GM21619 (cell line): ENCODE data around the gene EPS15.
A peak's percentile ranks its signal among the peaks of the same experiment; 100 is the strongest.
"Not testable (repeated sequence)": the region's sequence is repeated elsewhere in the genome, so short reads cannot be mapped to it uniquely, and the experiment has no call there.

ENCODE experiments used
- ATAC-seq: cut with Tn5 transposase; IDR thresholded peaks from one replicate; pipeline ENCODE4 v1.9.1; 2021; ENCODE audit not compliant: unreplicated experiment

EPS15 gene

DNA sequence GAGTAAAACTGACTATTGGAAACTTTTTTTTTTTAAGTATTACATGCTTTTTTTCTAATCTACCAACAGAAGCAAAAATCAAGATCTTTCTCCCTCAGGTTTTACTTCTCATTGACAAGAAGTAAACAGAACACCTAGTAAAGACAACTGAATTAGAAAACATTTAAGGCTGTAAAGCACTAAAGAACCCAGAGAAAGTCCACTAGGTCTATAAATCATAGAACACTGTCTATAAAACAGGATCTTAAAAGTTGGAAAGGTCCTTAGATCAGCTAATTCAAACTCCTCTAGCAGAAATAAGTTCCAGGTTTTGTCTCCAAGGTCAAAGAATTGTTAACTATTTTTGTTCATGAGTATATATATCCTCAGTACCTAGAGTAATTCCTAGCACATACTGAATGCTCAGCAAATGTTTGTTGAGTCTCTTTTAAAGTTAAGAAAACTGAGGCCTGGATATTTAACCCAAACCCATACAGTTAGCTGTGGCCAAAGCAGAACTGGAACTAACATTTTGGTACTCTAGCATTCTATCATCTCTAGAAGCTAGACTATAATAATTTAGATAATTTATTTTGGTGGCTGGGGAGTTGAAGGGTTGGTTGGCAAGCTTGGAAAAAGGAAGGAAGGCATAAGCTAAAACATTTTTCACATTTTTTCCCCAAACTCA, 3.0 kb downstream of the EPS15 start:
- no peak for ATAC-seq

DNA sequence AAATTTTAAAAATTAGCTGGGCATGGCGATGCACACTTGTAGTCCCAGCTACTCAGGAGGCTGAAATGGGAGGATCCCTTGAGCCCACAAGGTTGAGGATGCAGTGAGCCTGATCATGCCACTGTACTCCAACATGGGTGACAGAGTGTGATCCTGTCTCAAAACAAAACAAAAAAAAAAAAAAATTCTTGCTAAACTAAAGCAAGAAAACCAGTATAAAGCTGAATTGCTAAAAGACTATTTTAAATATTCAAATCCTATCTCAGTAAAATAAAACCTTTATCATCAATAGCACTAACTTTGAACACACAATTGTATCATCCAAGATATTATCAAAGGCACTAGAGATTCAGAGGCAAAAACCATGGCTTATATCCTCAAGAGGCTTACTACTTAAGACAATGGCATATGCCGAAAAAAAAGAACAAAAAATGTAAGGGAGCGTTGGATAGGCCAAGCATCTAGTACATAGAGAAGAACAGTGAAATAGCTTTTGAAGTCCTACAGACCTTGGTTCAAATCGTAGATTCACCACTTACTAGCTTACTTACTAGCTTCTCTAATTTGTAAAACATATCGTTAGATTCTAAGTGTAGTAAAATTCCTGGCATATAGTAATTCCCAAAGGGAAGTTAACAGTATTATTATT, 3.6 kb downstream of the EPS15 start:
- ATAC-seq, result no peak

DNA sequence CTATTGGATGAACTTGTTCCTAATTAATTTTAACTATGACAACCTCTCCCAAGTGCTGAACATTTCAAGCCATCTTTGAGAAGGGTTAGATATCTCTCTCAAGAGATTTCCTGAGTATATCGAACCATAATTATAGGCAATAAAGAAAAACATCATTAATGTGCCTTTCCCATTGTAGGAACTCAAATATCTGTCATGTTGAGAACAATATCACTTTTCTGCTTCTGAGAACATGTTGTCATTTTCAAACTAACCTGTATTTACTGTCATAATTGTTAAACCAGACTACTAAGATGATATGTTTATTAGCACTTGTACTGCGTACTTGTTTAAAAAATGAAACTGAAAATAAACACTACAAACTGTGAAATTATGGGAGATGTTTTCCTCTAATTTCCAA, 4.3 kb downstream of the EPS15 start:
- no peak for ATAC-seq

DNA sequence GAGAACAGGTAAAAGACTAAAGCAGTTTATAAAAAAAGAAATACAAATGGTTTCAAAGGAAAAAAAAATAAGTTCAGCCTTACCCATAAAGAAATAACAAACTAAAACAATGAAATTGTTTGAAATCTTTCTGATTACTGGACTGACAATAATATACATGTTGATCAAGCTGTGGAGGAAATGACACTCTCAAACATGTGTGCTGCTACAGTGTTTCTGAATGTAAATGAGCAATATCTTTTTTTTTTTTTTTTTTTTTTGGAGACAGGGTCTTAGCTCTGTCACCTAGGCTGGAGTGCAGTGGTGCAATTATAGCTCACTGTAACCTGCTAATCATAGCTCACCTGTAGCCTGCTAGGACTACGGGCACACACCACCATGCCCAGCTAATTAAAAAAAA, 6.5 kb downstream of the EPS15 start:
- no peak for ATAC-seq

DNA sequence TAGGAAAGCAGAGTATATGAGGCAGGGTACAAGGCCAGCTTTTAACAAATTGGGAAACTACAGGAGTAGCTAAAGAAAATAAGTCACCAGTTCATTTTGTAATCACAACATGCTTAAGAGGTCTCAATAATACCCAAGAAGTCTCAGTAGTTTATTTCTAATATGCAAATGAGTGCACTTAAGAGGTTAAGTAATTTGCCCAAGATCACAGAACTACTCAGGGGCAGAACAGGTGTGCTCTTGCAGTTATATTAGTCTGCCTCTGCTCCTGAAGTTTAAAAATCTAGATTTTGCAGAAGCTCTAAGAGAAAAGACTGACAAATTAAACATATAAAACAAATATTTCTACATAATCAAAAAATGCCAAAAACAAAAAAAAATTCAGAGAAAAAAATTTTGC, 6.9 kb downstream of the EPS15 start:
- peak; percentile 39 for ATAC-seq

DNA sequence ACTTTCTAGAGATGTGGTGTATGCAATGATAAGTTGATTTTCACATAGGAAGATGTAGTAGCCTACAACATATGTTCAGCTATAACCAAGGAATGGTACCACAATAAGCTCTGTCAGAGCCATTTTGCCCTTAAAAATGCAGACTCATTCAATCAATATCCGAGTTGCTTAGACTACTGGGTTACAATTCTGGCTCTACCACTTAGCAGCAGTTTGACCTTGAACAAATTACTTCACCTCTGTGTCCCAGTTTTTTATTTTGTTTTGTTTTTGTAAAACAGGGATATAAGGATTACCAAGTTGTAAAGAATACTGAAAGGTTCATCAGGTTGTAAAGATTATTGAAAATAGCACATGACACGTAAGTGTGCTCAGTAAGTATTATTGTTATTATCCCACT, 9.3 kb downstream of the EPS15 start:
- ATAC-seq, result no peak

DNA sequence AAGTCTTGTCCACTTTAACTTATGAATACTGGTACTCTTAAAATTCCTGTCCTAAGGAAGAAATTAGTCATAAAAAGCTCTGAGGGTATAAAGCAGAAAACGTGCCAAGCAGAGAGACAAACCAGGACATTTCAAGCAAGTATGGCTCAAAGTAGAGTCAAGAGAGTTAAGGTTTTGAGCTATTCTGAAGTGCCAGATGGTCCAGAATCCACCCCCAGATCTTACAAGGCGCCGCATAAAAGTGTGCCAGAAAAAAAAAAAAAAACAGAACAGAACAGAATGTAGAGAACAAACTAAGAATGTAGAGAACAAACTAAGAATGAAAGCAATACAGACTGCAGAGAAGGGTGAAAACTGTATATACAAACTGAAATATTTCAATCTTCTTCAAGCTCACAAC, 12.5 kb downstream of the EPS15 start:
- no peak for ATAC-seq

DNA sequence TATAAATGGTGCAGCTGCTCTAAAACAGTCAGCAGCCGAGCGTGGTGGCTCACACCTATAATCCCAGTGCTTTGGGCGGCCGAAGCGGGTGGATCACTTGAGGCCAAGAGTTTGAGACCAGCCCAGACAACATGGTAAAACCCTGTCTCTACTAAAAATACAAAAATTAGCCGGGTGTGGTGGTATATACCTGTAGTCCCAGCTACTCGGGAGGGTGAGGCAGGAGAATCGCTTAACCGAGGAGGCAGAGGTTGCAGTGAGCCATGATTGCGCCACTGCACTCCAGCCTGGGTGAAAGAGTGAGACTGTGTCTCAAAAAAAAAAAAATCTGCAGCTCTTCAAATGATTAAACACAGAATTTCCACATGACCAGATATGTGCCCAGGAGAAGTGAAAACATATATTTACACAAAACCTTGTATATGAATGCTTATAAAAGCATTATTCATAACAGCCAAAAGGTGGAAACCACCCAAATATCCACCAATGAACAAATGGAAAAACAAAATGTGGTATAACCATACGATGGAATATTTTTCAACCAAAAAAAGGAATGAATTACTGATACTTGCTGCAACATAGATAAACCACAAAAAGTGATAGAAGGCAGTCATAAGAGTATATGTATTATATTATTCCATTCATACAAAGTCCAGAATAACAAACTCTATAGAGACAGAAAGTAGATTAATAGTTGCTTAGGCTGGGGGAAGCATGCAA, 14.1 kb downstream of the EPS15 start:
- peak; percentile 39 for ATAC-seq

DNA sequence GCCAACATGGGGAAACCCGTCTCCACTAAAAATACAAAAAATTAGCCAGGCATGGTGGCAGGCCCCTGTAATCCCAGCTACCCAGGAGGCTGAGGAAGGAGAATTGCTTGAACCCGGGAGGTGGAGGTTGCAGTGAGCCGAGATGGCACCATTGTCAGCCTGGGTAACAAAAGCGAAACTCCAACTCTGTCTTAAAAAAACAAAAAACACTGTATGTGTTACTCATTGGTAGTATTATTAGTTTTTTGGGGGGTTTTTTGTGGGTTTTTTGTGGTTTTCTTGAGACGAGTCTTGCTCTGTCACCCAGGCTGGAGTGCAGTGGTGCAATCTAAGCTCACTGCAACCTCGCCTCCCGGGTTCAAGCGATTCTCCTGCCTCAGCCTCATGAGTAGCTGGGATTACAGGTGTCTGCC, 17.8 kb downstream of the EPS15 start:
- ATAC-seq, result peak; percentile 56

DNA sequence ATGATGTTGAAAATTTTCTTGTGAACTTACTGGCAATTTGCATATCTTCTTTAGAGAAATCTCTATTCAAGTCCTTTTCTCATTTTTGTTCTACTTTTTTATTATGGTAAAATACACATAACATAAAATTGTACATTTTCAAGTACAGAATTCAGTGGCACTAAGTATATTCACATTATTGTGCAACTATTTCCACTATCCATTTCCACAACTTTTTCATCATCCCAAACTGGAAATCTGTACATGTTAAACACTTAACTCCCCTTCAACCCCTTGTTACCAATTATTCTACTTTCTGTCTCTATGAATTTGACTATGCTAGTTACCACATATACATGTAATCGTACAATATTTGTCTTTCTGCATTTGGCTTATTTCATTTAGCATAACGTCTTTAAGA, 19.4 kb downstream of the EPS15 start:
- no peak for ATAC-seq

DNA sequence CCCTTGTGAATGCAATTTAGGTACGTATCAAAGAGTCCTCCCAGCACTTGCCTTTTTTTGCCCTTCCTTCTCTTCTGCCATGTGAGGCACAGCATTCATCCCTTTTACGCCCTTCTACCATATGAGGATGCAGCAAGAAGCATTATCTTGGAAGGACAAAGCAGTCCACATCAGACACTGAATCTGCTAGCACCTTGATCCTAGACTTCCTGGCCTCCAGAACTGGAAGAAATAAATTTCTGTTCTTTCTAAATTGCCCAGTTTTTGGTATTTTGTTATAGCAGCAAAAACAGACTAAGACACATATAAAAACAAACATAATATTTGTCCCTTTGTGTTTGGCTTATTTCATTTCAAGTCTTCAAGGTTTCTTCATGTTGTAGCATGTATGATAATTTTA, 20.1 kb downstream of the EPS15 start:
- ATAC-seq, result no peak

DNA sequence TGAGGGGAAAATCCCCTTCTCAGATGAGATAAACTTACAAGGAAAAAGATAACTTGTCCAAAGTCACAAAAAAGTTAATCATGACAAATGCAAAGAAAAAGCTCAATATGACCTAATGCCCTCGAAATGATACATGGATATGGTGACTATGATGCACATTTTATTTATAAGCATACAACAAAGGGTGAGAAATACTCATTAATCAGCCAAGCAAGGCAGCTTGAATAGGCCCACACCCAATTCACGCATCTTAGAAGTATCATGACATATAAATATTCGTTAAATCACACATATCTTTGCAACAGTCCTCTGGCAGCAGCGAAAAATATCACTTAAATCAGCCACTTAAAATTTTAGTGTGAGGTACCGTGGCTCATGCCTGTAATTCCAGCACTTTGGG, 21.7 kb downstream of the EPS15 start:
- ATAC-seq, result no peak

DNA sequence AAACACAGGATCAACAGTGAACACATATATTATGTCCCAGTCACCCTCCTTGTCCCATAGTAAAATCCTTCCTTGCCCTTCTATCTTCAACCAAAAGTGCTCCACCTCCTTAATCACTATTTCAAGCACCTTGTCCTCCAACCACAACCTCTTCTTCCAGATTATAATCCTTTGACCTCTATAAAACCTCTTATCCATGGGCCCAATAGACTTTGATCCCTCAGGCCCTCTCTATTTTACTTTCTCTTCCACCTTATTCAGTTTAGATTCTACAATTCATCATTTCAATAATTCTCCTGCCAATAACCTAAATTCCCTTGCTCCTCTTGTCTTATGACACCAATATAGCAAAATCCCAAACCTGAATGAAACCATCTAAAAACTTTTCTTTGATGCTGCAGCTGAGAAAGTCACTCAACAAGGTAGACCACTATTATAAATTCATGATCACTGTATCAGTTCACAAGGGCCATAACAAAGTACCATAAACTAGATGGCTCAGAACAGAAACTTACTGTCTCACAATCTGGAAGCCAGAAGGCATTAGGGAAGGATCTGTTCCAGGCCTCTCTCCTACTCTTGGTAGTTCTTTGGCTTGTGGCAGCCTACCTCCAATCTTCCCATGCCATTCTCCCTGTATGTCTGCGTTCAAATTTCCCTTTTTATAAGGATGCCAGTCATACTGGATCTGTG, 24.8 kb downstream of the EPS15 start:
- ATAC-seq, result no peak

DNA sequence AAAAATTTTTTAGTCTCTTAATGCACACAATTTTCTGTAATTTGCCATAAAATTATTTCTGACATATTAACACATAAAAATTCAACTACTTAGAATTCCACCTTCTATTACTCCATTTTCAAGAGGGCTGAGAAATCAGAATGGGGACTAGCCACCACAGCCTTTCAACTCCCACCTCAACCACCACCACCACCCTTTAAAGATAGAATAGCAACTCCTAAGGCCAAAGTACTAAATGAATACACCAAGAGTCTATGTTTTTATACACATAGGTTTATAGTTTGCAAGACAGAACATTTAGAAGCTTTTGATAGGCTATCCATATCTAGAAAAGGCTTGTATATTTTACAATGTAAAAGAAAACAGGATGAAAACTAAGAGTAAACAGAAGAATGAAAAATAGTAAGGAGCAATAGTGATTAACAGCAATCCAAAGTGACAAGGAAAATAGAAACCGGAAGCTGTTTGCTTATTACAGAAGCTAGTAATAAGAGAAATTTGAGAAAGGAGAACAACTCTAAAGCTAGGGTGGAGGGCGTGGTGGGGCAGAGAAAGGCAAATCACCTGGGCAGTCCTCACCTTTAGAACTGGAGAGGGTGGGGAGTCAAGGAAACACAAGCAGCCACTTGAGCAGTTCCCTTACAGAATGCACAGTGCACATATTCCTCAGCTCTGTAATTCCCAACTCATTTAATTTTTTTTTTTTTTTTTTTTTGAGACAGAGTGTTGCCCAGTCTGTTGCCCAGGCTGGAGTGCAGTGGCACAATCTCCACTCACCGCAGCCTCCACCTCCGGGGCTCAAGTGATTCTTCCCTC, 27.7 kb downstream of the EPS15 start:
- no peak for ATAC-seq

DNA sequence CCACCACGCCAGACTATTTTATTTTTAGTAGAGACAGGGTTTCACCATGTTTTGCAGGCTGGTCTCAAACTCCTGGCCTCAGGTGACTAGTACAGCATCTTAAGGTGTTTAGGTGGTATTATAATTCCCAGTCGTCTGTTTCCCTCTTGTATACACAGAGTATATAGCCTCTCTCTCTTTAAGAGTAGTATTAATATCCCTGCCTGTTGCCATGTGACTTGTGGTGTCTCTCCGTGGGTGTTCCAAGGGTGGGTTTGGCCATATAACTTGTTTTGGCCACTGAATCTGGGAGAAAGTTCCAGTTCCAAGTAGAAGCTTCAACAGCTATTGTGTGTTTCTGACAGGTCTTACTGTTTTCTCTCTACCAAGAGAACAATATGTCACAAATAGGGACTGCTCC, 29.6 kb downstream of the EPS15 start:
- ATAC-seq, result no peak

DNA sequence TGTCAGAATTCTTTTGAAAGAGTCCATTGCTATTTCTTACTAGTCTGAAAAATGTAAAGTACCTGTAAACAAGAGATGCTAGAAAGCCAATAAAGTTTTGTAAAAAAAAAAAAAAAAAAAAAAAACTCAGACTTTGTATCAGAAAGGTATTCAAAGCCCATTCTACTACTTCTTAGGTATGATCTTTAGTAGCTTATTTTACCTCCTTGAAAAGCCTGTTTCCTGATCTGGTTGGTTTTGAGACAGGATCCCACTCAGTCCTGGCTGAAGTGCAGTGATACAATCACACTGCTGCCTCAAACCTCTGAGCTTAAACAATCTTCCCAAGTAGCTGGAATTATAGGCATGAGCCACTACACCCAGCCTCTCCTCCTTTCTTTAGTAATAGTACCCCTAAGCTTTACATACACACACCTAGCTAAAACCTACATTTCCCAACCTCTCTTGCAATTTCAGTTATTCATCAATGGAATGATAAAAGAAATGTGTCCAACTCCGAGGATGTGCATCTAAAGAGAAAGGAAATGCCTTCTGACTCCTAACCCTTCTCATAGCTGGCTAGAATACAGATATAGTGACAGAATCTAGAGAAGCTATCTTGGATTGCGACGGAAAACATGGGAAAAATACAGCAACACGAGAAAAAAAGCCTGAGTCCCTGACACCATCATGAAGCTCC, 30.6 kb downstream of the EPS15 start:
- ATAC-seq, result no peak

DNA sequence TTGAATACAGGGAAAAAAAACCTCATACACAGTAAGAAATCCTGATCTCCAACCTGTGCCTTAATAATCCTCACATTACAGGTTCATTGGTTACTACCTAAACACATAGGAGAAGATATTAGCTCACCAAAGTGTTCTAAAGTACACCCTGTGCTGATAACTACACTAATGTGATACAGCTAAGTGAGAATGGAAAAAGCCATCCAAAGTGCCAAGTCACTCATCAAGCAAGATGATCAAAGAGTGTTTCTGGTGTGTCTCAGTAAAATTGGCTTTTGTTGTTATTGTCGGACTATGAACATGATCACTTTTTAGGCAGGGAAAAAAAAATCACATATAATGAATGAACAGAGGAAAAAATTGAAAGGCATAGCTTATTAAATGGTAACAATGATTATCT, 31.4 kb downstream of the EPS15 start:
- ATAC-seq, result no peak

DNA sequence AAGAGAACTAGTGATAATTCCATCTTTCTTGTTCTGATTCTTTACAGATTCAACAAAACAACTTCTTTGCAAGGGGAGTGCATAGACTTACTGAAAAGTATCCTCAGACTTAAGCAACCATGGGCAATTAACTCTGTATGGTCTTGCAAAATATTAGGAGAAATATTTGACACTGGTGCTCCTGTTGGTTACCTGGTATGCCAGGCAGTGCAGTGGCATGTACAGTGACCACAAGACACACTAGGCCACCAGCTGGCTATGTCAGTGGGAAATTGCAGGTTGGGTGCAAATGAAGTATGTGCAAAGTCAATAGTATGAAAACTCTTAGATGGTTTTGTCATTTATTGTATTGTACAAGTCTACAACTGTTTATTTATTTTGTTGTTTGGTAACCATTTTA, 34.5 kb downstream of the EPS15 start:
- ATAC-seq, result no peak

DNA sequence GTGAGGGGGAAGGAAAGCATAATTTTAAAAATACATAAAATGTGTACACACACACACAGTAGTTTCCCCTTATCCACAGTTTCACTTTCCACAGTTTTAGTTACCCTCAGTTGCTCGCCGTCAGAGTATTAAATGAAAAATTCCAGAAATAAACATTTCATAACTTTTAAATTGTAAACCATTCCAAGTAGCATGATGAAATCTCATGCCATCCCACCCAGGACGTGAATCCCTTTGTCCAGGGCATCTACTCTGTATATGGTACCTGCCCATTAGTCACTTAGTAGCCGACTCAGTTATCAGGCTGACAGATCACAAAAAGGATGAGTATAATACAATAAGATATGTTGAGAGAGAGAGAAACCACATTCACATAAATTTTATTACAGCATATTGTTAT, 36.2 kb downstream of the EPS15 start:
- no peak for ATAC-seq

DNA sequence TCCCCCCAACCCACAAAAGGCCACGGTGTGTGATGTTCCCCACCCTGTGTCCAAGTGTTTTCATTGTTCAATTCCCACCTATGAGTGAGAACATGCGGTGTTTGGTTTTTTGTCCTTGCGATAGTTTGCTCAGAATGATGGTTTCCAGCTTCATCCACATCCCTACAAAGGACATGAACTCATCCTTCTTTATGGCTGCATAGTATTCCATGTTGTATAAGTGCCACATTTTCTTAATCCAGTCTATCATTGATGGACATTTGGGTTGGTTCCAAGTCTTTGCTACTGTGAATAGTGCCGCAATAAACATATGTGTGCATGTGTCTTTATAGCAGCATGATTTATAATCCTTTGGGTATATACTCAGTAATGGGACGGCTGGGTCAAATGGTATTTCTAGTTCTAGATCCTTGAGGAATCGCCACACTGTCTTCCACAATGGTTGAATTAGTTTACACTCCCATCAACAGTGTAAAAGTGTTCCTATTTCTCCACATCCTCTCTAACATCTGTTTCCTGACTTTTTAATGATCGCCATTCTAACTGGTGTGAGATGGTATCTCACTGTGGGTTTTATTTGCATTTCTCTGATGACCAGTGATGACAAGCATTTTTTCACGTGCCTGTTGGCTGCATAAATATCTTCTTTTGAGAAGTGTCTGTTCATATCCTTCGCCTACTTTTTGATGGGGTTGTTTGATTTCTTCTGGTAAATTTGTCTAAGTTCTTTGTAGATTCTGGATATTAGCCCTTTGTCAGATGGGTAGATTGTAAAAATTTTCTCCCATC, 44.0 kb downstream of the EPS15 start:
- ATAC-seq, result not testable (repeated sequence)
